Measurements from ENCODE around the gene THADA.

THADA gene

DNA sequence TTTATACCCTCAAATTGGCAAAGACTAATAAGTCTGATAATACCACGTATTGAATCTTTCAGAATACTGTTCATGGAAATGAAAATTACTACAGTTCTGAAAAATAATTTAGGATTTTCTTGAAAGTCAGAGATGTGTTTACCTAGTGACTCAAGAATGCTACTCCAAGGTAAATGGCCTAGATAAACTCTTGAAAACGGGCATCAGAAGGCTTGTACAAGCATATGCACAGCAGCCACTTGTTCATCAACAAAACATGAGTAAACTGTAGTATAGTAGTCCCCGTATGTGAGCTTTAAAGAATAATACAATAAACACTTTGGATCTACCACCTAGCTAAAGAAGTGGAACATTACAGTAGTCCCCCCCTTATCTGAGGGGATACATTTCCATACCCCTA is 157.5 kb downstream of the THADA start:
- no peak for DNase-seq
- in situ Hi-C loops (cut with HindIII; ENCODE audit: low pct_ligation_motif_present, low pct_unique_long_range_greater_than_20kb, low sequenced_read_pairs): no loop called here

DNA sequence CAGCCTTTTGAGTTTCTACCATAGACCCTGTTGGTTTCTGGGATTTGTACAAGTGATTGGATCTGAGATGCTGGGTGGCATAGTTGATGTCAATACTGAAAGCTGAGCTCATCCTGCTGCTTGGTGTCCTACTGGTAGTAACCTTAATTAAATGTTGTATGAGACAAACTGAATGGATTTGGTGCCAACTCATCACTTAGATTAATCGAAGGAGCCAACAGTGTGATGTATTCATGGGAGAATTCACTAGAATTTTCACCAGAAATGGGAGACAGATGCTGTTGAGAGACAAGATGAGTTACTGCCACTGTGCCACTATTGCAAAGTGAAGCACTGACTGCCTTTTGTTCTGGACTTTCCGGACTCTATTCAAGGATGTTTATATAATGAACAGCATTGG is 158.5 kb downstream of the THADA start:
- DNase-seq: no peak
- in situ Hi-C loops (cut with HindIII; ENCODE audit: low pct_ligation_motif_present, low pct_unique_long_range_greater_than_20kb, low sequenced_read_pairs): no loop called here

DNA sequence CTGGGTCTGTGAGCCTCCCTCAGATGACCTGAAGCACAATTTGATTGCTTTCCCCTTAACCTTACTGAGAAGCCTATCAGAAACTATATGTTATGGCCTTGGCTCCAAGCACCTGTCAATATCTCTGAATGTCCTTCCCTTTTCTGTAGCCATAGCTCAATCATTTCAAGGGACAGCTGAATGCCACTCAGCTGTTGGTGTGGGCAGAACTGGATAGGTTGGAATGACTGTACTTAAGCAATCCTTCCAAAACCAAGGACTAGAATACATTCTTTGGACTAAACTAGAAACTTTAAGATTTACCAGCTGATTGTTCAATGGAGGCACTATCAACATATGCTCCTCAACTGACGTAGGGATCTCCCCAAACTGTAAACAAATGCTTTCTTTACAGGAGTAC is 159.4 kb downstream of the THADA start:
- no peak for DNase-seq
- in situ Hi-C loops (cut with HindIII; ENCODE audit: low pct_ligation_motif_present, low pct_unique_long_range_greater_than_20kb, low sequenced_read_pairs): no loop called here

DNA sequence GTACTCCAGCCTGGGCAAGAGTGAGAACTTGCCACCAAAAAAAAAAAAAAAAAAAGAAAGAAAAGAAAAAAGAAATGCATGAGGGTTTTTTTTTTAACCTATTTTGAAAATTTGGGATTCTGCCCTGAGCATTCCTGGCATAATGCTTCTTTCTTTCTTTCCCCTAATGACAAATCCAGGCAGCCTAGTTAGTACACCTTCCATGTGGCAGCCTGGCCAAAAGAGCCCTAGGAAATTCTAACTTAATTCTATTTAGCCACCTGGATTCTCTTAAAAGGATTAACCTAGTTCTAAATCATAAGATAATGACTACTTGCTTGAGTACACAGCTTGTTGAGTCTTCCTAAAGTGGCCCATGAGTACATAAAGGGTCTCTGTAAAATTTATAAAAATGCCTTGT is 160.1 kb downstream of the THADA start:
- DNase-seq: no peak
- in situ Hi-C loops (cut with HindIII; ENCODE audit: low pct_ligation_motif_present, low pct_unique_long_range_greater_than_20kb, low sequenced_read_pairs): no loop called here

DNA sequence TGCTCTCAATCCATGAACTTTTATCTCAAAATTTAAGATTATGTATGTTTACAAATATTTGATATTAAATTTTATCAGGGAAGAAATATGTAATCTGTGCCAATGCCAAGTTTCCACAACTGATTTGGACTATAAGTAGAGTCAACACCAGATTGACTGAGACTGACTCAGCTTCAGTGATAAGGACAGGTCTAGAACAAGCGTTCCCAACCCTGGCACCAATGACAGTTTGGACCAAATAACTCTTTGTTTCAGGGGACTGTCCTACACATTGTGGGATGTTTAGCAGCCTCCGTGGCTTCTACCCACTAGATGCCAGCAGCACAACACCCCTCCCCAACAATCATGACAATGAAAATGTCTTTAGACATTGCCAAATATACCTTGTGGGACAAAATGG is 165.3 kb downstream of the THADA start:
- no peak for DNase-seq
- in situ Hi-C loops (cut with HindIII; ENCODE audit: low pct_ligation_motif_present, low pct_unique_long_range_greater_than_20kb, low sequenced_read_pairs): no loop called here

DNA sequence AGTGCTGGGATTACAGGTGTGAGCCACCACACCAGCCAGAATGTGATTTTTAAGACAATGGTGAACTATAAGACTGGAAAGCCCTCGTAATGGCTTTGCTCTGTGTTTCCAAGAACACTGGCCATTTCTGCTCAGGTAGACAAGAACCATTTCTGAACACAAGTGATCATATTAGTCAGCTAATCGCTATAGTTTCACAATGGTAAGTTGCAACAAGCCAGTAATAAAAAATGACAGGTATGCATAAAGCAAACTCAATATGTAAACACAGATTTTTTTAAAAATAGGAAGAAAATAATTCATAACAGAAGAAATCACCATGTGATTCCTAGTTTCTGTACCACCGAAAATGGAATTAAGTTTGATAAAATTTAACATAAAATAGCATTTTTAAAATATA is 166.5 kb downstream of the THADA start:
- no peak for DNase-seq
- in situ Hi-C loops (cut with HindIII; ENCODE audit: low pct_ligation_motif_present, low pct_unique_long_range_greater_than_20kb, low sequenced_read_pairs): no loop called here

DNA sequence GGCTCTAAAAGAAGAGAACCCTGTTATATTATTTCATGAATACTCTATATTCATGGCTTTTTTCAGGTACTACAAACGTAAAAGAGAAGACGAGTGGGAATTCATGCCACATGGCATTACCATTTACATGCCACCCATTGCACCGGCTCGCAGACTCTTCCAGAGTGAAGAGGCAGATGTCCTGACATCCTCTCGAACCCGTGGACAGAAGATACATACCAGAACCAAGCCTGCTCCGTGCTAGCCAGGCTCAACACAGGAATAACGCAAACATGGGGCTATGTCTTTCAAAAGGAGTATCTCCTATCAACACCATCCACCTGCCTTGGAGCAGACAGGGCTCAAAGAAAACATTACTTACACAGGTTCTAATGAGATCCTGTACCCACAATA is 168.8 kb downstream of the THADA start:
- DNase-seq: no peak
- in situ Hi-C loops (cut with HindIII; ENCODE audit: low pct_ligation_motif_present, low pct_unique_long_range_greater_than_20kb, low sequenced_read_pairs): no loop called here

DNA sequence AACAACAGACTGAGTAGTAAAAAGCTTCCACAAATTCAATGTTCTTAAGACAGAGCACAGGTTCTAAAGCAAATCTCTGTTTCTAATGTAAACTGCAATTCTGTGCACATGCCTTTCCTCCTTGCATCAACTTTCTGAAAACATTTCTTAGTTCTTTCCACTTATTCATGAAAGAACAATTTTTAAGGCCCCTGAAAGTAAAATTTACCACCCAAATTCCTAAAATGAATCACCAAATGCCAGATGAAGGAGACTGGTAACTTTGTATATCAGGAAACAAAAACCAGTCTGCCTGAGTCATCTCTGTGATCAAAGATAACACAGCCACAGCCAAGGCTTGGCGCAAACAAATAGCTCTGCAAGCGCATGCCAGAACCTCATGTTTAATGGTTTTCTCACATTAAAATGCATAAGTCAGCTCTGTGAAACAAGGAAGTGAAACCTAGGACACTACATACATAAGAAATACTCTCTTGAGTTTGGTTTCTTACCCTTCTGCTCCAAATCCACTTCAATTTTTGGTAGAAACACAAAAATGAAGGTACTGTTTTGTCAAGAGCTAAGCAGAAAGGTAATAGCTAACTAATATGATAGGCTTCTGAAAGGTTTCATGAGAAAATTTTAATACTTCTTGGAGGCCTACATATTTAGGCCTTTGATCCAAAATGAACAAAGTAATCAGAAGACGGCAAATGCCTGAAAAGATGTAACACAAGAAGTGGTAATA is 169.4 kb downstream of the THADA start:
- in situ Hi-C loops (cut with HindIII; ENCODE audit: low pct_ligation_motif_present, low pct_unique_long_range_greater_than_20kb, low sequenced_read_pairs): no loop called here
- peak; percentile 74 for DNase-seq

DNA sequence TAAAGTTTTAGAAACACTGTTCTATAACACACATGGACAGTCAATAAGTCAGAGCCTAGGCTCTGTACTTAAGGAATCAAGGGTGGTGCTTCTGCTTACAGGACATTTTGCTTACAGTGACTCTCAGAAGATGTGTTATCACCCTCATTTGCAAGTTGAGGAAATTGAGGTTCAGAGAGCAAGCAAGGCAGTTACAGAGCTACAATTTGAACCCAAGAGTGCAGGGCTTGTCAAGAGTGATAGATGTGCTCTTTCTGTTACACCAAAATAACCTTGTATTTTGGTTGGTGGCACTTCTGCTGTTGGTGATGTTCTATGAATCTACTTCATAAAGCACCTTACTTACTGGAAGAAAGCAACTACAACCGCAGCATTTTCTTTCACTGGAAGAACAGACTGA is 170.2 kb downstream of the THADA start:
- DNase-seq: no peak
- in situ Hi-C loops (cut with HindIII; ENCODE audit: low pct_ligation_motif_present, low pct_unique_long_range_greater_than_20kb, low sequenced_read_pairs): no loop called here

DNA sequence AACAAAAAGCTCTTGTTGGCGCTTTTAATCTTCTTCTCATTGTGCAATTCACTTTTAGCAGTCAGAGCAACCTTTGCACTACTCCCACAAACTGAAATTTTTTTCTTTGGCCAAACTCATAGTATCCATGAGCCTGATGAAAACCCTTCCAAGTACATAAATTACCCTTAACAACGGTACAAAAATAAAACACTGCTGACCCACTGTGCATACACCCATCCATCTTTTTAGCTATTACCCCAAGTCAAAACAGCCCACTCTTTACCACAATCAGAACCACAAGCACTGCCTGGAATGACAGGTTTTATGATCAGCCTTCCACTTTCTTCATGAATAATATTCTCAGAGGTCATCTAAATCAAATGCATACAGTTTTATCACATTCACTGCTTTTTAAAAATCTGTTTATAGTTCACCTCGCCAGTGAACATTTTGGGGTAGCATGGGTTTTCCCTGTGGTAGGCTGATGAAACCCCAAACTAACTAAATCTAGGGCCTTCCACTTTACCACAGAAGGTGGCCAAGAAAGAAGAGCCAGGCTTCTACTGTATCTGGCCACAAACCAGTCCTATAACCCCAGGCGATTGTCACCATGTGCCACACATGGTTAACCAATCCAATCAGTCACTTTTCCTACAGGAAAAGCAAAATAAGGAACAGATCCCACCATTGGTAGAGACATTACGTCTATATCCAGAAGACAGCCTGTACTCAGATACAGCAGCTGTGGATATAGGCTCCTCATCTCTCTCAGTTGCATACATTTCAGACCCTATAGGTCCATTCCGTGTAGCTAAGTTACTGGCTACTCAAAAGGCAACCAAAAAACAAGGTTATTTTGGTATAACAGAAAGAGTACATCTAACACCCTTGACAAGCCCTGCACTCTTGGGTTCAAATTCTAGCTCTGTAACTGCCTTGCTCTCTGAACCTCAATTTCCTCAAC is 171.3 kb downstream of the THADA start:
- no peak for DNase-seq
- in situ Hi-C loops (cut with HindIII; ENCODE audit: low pct_ligation_motif_present, low pct_unique_long_range_greater_than_20kb, low sequenced_read_pairs): no loop called here

DNA sequence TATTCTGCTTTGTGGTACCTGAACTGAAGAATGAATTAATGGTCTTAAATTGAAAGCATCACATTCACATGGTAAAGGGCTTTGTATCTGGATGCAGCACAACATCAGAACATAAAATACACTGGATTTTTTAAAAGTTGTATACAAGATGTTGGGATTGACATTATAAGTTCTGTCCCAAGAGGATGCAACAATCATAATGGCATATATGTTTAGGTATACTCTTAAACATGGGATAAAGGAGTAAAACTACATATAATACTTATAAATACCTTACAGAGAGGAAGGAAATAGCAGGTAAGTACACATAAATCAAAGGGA is 171.9 kb downstream of the THADA start:
- DNase-seq: no peak
- in situ Hi-C loops (cut with HindIII; ENCODE audit: low pct_ligation_motif_present, low pct_unique_long_range_greater_than_20kb, low sequenced_read_pairs): no loop called here

DNA sequence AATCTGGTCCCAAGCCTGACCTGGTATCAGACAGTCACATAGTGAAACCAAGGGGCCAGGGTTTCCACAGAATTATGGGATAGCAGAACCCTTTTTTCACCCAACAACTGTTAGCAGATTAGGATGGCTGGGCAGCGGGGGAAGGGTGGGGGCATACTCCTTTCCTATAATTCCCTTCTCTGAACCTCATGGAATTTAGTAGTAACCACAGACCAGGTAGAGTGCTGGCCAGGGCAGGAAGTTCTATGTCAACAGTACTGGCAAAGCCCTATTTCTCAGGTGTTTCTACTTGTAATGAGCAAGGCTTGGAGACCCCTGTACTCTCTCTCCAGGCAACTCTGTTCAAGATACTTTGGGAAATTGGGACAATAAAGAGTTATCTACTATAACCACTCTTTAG is 174.6 kb downstream of the THADA start:
- no peak for DNase-seq
- in situ Hi-C loops (cut with HindIII; ENCODE audit: low pct_ligation_motif_present, low pct_unique_long_range_greater_than_20kb, low sequenced_read_pairs): no loop called here

DNA sequence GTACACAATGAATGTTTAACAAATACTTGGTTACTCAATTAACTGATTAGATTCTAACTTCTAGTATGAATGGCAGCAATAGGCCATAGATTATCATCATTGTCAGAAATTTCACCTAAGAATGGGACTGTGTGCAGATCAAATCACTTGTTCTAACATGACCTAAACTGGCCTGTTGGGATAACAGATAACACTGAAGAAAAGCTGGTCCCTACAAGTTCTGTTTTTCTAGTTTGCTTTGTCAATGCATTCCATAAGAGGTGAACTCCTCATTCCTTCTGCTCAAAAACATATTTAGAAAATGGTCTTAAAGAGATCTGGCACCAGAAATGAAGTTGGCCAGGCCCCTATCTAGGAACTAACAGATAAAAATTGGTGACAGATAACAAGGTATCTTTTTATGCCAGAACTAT is 175.4 kb downstream of the THADA start:
- in situ Hi-C loops (cut with HindIII; ENCODE audit: low pct_ligation_motif_present, low pct_unique_long_range_greater_than_20kb, low sequenced_read_pairs): no loop called here
- no peak for DNase-seq

DNA sequence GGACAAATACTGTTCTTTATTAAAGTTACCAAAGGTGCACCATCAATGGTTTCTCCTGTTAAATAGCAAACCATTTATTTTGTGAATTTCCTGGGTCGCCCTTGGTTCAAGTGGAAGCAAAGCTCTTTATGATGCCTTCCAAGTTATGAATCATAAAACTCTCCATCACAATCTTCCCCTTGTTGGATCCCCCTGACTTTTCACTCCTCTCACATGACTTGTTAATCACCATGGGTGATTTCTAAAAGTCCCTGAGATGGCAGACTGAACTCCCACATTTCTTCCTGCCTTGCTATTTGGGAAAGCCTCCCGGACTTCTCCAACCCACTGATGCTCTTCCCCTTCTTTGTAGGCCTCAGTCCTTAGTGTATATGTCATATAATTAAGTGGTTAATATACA is 176.0 kb downstream of the THADA start:
- DNase-seq: no peak
- in situ Hi-C loops (cut with HindIII; ENCODE audit: low pct_ligation_motif_present, low pct_unique_long_range_greater_than_20kb, low sequenced_read_pairs): no loop called here

DNA sequence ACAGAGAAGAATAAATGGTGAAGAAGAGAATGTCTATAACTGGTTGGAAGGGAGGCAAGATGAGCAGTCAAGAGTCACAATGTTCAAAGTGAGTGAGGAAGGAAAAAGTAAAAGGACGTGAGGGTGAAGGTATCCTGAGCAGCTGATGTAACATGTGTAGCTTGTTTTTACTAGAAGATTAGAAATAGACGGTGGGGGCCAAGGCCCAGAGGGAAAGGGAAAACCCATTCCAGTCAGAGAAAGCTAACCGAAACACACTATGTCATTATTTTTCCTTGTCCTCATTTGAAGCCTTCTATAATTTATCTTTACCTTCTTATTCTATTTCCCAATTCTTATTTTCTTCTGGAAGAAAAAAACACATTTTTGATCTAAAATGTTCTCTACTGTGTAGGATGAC is 176.6 kb downstream of the THADA start:
- in situ Hi-C loops (cut with HindIII; ENCODE audit: low pct_ligation_motif_present, low pct_unique_long_range_greater_than_20kb, low sequenced_read_pairs): no loop called here
- no peak for DNase-seq

DNA sequence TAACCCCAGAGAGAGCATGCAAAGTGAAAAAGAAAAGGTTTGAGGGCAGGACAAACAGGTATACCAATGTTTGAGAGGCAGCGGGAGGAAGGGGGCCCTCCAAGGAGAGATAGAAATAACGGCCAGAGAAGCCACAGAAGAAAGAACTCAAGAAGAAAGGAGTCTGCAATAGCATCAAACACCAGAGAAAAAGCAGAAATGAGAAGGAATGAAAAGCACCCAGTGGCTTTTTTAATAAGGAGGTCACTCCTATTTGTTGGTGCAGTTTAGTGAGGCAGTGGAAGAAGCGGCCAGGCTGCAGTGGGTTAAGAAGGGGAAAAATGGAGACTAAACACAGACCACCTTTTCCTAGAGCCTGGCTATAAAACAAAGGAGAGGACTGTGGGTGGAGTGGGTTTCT is 177.2 kb downstream of the THADA start:
- DNase-seq: no peak
- in situ Hi-C loops (cut with HindIII; ENCODE audit: low pct_ligation_motif_present, low pct_unique_long_range_greater_than_20kb, low sequenced_read_pairs): no loop called here

DNA sequence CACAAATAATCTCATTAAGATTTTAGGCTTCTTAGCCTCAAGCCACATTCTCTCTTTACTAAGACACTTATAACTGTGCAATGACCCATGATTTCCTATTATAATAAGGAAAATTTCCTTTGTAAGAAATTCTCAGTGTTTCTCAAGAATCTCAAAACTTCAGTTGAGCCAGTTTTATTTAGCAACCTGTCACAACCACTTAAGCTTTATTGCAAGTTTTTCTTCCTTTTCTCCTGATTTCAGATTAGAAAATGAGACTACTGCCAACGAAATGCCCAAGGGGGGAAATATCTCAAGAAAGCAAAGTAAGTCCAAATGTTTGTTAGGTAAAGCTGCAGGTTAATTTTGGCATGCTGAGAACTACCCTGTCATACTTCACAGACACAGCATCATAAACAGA is 178.5 kb downstream of the THADA start:
- in situ Hi-C loops (cut with HindIII; ENCODE audit: low pct_ligation_motif_present, low pct_unique_long_range_greater_than_20kb, low sequenced_read_pairs): no loop called here
- DNase-seq: no peak

DNA sequence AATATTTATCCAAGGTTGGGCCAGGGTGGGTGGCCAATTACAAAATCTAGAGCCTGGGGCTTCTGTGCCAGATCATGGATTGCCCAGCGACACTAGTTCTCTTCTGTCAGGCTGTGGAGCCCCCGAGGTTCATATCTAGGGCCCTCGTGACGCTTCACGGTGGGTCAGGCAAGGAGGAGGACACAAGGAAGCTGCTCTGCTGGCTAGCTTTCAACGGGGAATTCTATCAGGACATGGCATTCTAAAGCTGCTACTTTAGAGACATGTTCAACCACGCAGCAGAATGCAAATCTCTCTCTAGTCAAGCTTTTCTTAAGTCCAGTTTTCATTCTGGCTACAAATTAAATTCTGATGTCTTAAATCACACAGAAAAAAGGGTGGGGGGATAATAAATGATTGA is 180.2 kb downstream of the THADA start:
- no peak for DNase-seq
- in situ Hi-C loops (cut with HindIII; ENCODE audit: low pct_ligation_motif_present, low pct_unique_long_range_greater_than_20kb, low sequenced_read_pairs): no loop called here

DNA sequence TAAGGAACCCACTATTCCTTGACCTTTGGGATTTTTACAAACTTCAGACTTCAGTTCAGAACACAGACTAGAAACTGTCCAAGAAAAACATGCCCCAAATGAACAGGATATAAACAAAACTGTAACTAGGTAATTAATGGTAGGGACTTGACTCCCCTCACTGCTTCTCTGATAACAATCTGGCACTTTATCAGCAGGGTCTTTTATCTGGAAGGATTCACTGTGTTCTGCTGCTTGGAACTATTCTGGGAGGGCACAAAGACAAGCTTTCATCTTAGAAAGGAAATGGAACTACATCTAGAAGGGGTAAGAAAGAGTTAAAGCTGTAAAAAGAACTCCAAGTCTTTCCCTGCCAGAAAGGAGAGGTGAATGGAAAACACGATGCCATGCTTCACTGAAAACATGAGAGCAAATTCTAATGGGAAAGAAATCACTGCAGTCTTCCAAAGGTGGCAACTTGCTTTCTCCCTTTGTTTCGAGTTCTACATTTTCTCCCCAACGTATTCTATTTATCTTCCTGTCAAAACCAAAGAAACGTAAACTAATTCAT is 181.2 kb downstream of the THADA start:
- in situ Hi-C loops (cut with HindIII; ENCODE audit: low pct_ligation_motif_present, low pct_unique_long_range_greater_than_20kb, low sequenced_read_pairs): no loop called here
- DNase-seq: no peak

DNA sequence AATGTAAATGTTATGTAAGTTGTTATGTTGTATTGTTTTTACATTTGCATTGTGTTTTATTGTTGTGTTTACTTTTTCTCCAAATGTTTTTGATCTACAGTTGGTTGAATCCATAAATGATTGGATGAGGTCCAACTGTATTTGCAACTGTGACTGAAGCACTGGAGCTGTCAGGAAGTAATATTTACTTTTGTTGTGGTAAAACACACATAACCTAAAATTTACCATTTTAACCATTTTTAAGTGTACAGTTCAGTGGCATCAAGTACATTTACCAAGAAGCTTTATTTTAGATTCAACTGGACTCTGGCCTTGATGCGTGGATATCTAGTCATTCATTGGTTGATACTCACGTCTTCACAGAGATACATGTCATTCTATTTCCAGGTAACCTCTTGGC is 181.8 kb downstream of the THADA start:
- DNase-seq: no peak
- in situ Hi-C loops (cut with HindIII; ENCODE audit: low pct_ligation_motif_present, low pct_unique_long_range_greater_than_20kb, low sequenced_read_pairs): no loop called here

All from ACHN (cell line).